ENCODE data around the gene USP15. TPM values are rescaled to one million over a fixed set of nuclear protein-coding genes. Genes with fewer than 3 reads are reported as not detected.

The USP15 gene
- total and polyA plus RNA-seq, 2 of the 4 experiments (the other 2 are of a cell fraction): 28.5 to 49.6 TPM

GRCh38 chr12:62317017-62317416, 56.8 kb downstream of the USP15 start:
- Histone ChIP-seq H4K8ac (ENCODE audit: low read depth in 2 of 2, low read length in 2 of 2) (no peak overlapping the region), H3K27ac (ENCODE audit: insufficient read depth, low read length) (no peak overlapping the region), H2BK15ac (ENCODE audit: low read depth, low read length) (no peak overlapping the region), H3K9me3 (ENCODE audit: control insufficient read depth, insufficient read depth, low read length) (no peaks in the 10 kb centered on the region), H3K36me3 (ENCODE audit: control insufficient read depth, insufficient read depth, low read length) (peaks cover 6% of the 10 kb centered on the region), H3K4me3 (ENCODE audit: insufficient read depth, low read depth, low read length) (no peak overlapping the region), H3K18ac (ENCODE audit: low read depth, low read length) (no peak overlapping the region), H3K4ac (ENCODE audit: low read depth, low read length) (no peak overlapping the region), H2BK20ac (ENCODE audit: low read depth, low read length) (no peak overlapping the region), H3K9me1 (ENCODE audit: insufficient read depth, low read length) (no peaks in the 10 kb centered on the region), H4K91ac (ENCODE audit: insufficient read depth, low read depth, low read length) (no peak overlapping the region), H3K27me3 (ENCODE audit: control insufficient read depth, insufficient read depth, low read length) (no peaks in the 10 kb centered on the region), H2BK120ac (ENCODE audit: low read depth, low read length) (no peak overlapping the region), H3K9ac (ENCODE audit: low read depth, low read length) (no peak overlapping the region), H2AK9ac (replicated peaks; ENCODE audit: low read depth, low read length, poor library complexity) (no peak overlapping the region), H3K4me1 (ENCODE audit: control insufficient read depth, insufficient read depth, low read length) (no peaks in the 10 kb centered on the region), H4K5ac (ENCODE audit: low read depth, low read length) (no peak overlapping the region), H4K20me1 (ENCODE audit: insufficient read depth, low read length) (no peaks in the 10 kb centered on the region), H2BK5ac (ENCODE audit: low read depth, low read length, poor library complexity, severe bottlenecking) (no peak overlapping the region), H3K56ac (ENCODE audit: extremely low read depth, insufficient read depth, low read length) (no peak overlapping the region), H3K14ac (replicated peaks; ENCODE audit: low read depth, low read length) (no peak overlapping the region), H2AFZ (replicated peaks; ENCODE audit: low read length, poor library complexity) (no peak overlapping the region), H3K4me2 (ENCODE audit: low read depth, low read length) (no peak overlapping the region), H3K79me1 (ENCODE audit: low read depth in 1 of 2, low read length in 2 of 2) (peaks cover 0 to 20% of the 10 kb centered on the region in 2 experiments; a peak in 3 of 4 replicates), H3K23ac (ENCODE audit: low read depth, low read length) (no peak overlapping the region), H2AK5ac (ENCODE audit: low read depth, low read length) (no peak overlapping the region)
- BruUV-seq (replicated peaks): no TSS peak
- POLR2A ChIA-PET (ENCODE audit: unreplicated experiment): no interaction called here
- ATAC-seq (ENCODE audit: low read depth) (no peak), DNase-seq (no peak)
- dilution Hi-C loops (cut with HindIII; ENCODE audit: low sequenced_read_pairs, unreplicated experiment) (no loop called here), in situ Hi-C loops (cut with MboI; ENCODE audit: low sequenced_read_pairs) (no loop called here), intact Hi-C loops (cut with micrococcal nuclease) (no loop called here)
- CTCF ChIA-PET: interaction anchor here (0.6 kb wide), 1 partner anchor 333 kb away, joined by 4 read pairs; no protein-coding TSS in a partner anchor
- TF ChIP-seq RFX5 (IDR thresholded peaks at IDR 0.05; ENCODE audit: low read depth, low read length): no peak

All from IMR-90 (cell line).